Tibial nerve (tissue), 4 donors: Measurements from ENCODE around the gene HPGDS.

Experiments used
- EP300 ChIP-seq, 2 donors: sonication (generic); formaldehyde crosslinking; IDR thresholded peaks; one replicate each; pipeline ENCODE4 v1.6.1; 2017; ENCODE audit warnings: antibody characterized with exemption in 2 of 2, mild to moderate bottlenecking in 1 of 2
- POLR2A ChIP-seq, 2 donors: fragments of 450-650 bp; IDR thresholded peaks; one replicate each; pipeline ENCODE4 v1.6.1; 2017; ENCODE audit warnings: antibody characterized with exemption in 2 of 2, mild to moderate bottlenecking in 2 of 2, moderate library complexity in 2 of 2
- TF ChIP-seq, protein P1 (sequence below), 5 experiments: fragments of 200-600 bp in 3 of 5; fragments of 450-650 bp in 2 of 5; sonication (generic) in 3 of 5; IDR thresholded peaks; one replicate each; pipeline ENCODE4 v1.5.1; 2016 to 2019; ENCODE audit warnings: antibody characterized with exemption in 5 of 5, mild to moderate bottlenecking in 3 of 5, moderate library complexity in 2 of 5

DNA sequence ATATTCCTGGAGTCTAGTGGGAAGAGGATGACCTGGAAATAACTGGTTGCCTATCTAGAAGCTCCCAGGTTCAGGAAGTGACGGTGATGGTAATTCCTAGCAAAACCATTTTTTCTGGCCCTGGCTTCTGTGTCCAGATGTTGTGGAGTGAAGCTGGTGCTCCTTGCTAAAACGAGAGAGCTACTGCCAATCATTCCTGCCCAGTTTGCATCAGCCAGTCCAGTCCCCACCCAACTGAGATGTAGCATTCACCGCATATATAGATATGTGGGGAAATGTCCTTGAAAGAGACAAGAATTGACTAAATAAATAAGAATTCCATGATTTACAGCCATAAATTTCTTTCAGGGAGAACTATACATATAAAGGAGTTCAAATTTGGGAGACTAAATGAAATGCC is 6.3 kb downstream of the HPGDS start:
- TF ChIP-seq, protein P1, sequence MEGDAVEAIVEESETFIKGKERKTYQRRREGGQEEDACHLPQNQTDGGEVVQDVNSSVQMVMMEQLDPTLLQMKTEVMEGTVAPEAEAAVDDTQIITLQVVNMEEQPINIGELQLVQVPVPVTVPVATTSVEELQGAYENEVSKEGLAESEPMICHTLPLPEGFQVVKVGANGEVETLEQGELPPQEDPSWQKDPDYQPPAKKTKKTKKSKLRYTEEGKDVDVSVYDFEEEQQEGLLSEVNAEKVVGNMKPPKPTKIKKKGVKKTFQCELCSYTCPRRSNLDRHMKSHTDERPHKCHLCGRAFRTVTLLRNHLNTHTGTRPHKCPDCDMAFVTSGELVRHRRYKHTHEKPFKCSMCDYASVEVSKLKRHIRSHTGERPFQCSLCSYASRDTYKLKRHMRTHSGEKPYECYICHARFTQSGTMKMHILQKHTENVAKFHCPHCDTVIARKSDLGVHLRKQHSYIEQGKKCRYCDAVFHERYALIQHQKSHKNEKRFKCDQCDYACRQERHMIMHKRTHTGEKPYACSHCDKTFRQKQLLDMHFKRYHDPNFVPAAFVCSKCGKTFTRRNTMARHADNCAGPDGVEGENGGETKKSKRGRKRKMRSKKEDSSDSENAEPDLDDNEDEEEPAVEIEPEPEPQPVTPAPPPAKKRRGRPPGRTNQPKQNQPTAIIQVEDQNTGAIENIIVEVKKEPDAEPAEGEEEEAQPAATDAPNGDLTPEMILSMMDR (IDR thresholded peaks at IDR 0.05) = no peak
- TF ChIP-seq EP300 (IDR thresholded peaks at IDR 0.05) (no peak), POLR2A (IDR thresholded peaks at IDR 0.05) (no peak)
